HG02852 (cell line): ENCODE measurements around the gene IGFALS.

Experiments used
- ATAC-seq: cut with Tn5 transposase; IDR thresholded peaks from one replicate; pipeline ENCODE4 v1.9.1; 2021; ENCODE audit warnings: mild to moderate bottlenecking, moderate library complexity; ENCODE audit not compliant: unreplicated experiment

IGFALS gene

DNA sequence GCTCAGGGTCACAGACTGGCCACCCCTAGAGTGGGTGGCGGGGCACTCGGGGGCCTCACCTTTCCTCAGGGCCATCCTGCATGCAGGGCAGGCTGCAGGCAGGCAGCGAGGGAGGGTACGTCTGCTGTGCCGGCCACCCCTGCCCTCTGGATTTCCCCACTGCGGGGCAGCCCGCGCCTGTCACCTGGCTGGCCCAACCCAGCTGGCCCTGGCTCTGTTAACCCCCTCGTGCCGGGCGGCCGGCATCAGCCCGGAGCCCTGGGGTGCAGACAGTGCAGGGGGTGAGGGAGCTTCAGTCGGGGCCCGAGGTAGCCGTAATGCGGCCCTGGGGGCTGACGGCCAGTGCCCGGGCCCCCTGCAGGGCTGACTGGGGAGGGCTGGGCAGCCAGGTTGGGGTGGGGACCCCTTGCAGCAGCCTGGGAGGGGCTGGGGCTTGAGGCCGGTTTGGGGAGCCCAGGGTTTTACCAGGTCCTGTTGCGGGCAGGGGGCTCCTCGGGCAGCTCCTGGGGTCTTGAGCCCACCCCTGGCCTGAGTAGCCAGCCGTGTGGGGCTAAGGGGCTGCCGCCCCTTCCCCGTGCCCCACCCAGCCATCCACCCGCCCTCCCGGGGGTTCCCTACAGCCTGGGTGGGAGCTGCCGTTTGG lies at the start of gene IGFALS:
Gene IGFALS (minus strand): TSS at position 128 of the 643 bp plus-strand sequence. CDS start 53 bp downstream, at position 75.
- ATAC-seq: no peak

DNA sequence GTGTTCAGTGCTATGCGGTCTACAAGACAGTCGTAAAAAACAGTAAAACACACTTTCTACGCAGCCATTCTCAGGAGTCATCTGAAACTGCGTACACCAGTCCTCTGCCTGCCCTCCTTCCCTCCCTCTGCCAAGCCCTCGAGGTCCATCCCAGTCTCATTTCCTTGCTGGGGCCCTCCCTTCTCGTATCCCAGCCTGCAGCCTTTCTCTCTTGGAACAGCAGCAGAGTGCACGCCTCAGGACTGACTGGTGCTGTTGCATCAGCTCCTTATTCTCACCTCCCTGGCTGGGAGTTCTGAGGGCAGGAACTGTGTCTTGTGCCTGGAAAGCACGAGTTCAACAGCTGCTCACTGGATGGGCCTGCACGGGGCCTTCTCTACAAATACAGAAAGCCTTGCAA lies 46.0 kb upstream of the IGFALS start:
- ATAC-seq: no peak

DNA sequence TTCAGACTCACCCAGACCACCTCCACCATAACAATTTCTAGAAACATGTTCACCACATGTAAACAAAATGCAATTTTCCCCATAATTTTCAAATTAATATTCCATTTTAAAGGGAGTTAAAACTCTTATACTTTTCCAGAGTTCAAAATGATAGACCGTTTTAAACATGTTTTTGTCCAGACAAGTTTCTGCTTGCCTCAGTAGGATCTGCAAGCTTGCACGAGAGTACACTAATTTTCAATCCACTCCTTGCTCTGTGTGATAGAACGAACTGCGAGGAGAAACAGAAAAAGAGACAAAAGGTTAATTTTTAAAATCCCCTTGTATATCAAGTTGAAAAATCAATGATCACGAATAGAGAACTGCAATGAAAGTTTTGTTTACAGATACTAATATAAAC lies 40.6 kb upstream of the IGFALS start:
- ATAC-seq: no peak

DNA sequence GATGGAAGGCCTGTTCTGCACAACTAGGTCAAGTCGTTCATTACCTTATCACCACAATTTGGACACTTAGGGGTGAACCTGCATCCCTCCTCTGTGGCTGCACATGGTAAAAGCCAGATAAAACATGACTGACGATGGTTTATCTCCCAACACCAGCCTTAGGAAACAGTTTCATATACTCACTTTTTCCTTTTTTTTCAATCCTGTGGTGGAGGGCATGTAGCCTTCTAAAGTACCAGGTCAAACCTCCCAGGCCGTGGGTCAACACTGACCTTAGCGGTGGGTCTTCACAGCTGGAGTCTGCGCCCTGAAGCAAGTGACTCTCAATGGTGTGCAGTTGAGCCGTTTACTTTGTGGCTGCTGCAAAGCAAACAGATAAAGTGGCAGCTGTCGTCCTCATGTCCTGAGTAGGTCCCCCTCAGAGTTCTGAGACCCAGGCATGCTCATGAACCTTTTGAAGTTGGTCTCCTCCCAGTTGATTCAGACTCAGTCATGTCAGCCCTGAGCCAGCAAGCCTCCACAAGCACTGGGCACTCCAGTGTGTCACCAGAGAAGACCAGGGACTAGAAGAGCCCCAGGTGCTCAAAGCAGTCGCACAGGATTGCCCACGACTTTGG lies 39.4 kb upstream of the IGFALS start:
- no peak for ATAC-seq

DNA sequence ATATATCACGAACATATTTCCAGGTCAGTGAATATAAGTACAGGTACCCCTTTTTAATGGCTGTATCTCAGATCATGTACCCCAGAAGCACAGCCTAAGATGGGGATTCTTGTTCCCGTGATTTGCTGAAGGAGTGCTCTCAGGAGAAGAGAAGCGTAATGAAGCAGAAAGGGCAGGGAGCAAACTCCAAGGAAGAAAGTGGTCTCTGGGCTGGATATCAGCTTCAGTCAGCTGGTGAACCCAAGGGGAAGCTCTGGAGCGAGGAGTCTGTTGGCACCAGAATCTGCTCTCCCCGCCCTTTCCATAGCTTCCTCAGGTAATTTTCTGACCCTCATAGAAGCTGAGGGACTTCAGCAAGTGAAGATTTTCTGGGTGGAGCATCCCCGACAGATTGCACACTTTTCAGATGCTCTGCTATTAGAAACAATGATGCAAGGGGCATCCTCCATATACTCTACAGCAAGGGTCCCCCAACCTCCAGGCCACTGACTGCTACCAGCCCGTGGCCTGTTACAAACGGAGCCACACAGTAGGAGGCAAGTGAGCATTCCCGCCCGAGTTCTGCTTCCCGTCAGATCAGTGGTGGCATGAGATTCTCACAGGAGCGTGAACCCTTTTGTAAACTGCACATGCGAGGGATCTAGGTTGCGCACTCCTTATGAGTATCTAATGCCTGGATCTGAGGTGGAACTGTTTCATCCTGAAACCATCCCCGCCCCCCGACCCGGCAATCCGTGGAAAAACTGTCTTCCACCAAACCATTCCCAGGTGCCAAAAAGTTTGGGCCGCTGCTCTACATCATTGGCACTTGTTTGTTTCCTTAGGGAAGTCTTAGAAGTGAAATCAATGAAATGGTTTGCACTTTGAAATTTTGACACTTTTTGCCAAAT lies 37.9 kb upstream of the IGFALS start:
- ATAC-seq: no peak

DNA sequence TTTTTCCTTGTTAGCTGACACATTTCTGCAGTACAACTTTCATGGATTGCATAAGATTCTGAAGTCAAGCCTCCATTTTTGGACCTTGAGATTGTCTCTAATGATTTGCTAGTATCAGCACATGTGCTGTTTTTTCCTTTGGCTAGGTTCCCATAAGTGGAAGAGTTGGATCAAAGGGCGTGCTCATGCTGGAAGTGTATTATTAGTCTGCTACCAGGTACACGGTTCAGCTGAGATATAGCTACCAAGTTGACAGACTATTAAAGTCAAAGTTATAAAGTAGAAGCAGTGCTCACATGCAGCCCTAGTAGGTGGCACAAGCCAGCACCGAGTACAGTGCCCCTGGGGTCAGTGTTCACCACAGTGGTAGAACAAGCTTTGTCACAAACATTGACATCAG lies 36.7 kb upstream of the IGFALS start:
- ATAC-seq: no peak

DNA sequence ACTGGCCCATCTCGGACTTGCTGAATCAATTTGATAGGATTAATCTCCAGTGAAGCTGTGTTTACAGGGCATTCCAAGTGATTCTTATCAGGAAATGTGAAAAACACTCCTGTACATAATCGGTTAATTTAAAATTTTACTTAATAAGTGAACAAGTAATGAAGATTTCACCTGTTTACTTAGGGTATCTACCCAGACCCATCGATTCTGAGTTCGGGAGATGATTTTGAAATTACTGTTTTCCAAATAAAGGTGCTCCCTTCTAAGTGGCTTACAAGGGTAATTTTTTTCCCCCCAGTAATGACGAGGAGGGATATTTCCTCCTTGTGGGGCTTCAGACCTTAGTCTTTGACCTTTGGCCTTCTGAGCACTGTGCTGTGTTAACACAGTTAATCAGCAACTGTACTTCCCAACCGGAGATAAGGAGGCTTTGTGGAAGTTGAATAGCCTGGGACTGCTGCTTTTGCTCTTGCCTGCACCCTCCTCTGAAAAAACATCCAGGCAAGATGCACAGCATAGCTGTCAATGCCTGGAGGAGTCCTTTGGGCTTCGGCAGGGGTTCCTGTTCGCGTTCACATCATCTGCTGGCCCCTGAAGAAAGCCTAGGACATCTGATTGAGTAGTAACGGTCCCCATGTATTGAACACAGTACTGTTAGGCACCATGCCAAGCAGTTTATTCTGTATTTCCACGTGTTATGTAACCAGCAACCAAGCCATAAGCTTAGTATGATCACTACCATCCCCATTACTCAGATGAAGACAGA lies 35.3 kb upstream of the IGFALS start:
- no peak for ATAC-seq

DNA sequence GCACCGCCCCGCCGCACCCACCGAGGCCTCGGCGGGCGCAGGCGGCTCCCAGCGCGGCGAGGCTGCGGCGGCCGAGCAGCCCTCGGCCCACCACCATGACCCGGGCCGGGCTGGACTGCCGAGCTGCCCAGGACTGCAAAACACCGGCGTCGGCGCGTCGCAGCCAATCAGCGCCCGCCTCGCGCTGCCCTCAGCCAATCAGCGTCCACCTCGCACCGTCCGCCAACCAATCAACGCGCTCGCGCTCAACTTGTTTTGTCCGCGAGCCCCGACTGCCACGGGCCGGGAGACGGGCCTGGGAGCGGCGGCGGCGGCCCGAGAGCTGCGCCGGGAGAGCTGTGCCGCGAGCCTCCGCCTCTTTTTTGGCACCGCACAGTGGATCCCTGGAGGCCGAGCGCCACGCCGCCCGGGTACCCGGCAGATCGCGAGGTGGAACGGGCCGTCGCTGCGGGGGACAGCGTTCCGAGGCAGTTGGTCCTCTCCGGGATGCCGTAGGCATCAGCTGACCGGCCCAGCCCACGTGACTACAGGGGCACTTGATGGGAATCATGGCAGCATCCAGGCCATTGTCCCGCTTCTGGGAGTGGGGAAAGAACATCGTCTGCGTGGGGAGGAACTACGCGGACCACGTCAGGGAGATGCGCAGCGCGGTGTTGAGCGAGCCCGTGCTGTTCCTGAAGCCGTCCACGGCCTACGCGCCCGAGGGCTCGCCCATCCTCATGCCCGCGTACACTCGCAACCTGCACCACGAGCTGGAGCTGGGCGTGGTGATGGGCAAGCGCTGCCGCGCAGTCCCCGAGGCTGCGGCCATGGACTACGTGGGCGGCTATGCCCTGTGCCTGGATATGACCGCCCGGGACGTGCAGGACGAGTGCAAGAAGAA lies 33.4 kb upstream of the IGFALS start, which contains the start of the genes FAHD1 and HAGH:
Gene FAHD1 (plus strand): TSS at position 516 of the 883 bp plus-strand sequence. CDS start 33 bp downstream, at position 549.
Gene HAGH (minus strand): TSS at position 135 of the 883 bp plus-strand sequence. CDS start 38 bp downstream, at position 97.
- peak; percentile 79 for ATAC-seq

DNA sequence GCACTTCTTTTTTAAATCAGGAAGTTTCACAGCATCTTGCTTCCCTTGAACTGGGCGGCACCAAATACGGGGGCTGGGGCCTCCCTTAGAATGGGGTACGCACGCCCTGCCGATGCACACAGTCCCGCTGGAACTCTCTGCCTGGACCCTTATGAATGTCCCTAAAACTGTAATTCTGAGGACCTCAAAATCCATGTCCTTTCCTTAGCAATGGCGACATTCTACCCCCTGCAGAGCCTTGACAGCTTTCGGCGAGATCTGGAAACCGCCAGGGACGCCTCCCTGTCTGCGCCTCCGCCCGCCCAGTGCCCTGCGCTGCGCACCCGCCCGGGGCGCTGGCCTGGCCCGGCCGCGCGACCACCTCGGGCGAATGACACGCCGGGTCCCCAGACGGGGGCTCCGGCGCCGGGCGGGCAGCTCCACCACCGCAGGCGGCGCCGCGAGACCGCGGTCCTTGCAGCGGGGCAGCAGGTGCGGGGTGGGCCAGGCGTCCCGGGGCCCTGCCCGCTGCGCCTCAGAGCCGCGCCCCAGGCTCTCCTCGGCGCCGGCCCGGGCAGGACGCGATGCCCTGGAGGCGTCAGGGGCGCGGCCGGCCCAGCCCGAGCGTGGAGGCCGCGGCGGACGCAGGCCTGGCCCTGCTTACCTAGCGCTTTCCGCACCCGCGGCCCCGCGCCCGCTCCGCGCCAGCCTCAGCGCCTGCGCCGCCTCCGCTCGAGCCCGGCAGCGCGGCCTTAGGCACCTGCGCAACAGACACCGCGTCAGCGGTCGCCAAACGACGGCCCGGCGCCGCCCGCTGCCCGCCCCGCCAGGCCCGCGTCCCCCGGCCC lies 32.6 kb upstream of the IGFALS start:
- ATAC-seq: peak; percentile 61

DNA sequence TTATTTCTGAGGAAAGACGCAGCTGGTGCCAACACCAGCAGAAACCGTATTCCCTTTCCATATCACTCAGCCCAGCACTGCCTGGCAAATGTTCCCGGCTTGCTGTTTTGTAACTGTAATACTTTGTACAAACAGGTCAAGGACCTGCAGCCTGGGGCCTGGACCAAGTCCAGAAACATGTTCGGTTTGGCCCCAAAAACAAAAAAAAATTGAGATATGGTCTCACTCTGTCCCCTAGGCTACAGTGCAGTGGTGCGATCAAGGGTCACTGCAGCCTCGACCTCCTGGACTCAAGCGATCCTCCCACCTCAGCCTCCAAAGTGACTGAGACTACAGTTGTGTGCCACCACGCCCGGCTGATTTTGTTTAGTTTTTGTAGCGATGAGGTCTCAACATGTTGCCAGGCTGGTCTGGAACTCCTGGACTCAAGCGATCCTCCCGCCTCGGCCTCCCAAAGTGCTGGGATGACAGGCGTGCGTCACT lies 31.9 kb upstream of the IGFALS start:
- no peak for ATAC-seq

DNA sequence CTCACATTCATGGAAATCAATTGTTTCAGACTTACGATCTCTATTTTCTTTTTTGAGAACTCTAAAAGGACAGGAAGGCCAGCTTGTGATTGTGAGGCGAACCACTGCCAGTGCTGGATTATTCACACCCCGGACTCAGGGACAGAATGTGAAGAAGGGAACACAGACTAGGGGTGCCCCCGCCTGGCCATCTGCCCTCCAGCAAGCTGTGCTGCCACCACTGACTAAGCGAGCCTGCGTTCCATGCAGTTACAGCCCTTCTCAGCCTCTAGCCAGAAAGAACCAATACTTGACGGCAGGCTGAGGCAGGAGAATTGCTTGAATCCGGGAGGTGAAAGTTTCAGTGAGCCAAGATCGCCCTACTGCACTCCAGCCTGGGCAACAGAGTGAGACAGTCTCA lies 30.3 kb upstream of the IGFALS start:
- no peak for ATAC-seq

DNA sequence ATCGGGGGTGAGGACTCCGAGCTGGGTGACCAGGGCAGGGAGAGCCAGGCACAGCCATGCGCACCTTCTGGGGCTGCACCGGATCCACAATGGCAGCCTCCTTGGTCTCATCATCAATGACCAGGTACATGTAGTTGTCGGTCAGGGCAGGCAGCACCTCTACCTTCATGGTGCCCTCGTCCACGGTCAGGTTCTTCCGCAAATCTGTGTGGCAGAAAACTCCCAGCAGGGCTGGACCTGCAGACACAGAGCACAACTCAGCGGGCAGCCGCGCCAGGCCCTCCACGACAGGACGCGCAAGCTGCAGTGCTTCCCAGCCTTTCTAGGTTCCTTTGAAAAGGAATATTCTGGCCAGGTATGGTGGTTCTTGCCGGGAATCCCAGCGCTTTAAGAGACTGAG lies 29.3 kb upstream of the IGFALS start:
- no peak for ATAC-seq

DNA sequence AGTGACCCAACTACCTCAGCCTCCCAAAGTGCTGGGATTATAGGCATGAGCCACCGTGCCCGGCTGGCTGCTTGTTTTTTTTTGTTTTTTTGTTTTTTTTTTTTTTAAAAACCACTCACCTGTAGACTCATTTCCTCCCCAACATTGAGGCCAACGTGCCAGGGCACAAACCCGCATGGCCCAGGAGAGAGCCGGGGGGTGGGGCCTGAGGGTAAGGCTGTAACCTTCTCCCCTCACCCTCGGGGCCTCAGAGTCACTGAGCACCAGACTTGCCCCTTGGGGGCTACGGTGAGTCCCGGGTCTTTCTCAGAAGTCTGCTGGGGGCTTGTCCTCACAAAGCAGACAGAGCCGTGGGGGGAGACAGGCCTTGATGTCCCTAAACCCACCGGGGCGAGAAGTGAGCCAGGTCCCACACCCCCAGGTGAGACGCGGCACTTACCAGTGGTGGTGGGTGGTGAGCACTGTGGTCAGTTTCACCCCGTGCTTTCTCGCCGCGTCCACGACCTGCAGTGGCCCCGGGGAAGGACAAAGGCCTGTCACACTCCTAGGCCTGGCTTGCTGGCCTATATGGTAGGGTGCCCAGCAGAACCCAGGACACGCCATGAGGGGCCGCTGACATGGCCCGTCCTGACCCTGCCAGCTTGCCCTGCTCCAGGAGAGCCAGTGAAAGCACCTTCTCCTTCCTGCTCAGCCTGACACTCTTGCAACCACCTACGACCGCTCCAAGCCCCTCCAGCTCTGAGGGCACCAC lies 28.5 kb upstream of the IGFALS start:
- no peak for ATAC-seq

DNA sequence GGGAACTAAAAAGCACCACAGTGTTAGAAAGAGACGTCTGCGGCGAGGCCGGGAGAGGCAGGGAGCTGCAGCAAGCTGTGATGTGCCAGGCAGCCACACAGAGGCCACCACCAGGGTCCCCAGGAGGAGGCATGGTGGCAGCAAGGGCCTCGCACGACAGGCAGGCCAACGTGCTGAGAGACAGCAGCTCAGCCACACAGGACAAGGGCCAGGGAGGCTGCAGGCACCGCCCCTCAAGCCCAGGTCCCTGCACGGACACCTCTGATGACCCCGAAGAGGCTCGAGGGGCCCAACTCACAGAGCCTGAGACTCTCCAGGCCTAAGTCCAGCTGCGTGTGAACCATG lies 27.4 kb upstream of the IGFALS start:
- ATAC-seq: no peak

DNA sequence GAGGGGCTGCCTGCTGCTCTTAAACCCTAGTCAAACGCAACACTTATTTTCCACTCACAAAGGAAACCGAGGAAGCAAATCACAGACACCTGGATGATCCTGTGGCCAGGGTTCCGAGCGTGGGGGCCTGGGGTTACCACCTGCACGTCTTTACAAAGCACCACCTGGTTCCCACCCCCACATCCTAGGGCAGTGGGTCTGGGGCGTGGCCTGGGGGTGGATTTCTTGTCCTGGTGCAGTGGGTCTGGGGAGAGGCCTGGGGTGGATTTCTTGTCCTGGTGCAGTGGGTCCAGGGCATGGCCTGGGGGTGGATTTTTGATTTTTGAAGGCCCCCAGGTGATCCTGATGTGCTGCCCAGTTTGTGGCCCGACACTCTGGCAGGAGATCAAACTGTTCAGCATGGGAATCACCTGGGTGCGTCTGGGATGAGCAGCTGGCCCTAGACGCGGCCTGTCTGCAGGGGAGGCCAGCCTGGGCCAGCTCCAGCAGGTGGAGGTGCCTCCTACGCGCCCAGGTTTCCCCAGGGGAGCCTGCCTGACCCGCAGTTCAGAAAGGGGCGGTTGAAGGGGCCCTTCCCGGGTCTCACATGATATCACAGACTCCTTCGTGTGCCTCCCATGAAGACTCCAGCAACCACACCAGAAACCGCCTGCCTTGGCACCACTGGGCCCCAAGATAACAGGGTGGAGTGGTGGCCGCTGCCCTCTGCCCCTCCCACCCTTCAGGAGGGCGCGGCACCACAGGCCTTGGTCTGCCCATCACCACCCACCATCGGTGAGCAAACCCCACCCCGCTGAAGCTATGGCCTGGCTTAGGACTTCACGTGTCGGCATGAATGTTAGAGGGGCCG lies 26.8 kb upstream of the IGFALS start:
- no peak for ATAC-seq

DNA sequence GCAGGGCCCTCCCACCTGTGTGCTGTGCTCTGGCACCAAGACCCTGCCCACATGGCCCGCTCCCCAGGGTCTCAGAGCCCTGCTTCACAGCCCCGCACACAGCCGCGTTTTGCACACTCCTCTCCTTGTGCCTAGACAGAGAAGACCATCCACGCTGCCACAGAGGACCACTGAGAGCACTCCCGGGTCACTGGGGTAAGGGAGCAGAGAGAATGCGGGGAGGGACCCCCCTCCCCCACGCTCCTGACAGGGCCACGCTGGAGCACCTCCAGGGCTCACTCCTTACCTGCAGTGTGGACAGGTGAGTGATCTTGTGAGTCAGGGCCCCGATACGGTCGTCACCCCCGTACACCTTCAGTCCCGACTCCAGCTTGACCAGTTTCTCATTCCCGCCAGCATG lies 26.1 kb upstream of the IGFALS start:
- no peak for ATAC-seq

DNA sequence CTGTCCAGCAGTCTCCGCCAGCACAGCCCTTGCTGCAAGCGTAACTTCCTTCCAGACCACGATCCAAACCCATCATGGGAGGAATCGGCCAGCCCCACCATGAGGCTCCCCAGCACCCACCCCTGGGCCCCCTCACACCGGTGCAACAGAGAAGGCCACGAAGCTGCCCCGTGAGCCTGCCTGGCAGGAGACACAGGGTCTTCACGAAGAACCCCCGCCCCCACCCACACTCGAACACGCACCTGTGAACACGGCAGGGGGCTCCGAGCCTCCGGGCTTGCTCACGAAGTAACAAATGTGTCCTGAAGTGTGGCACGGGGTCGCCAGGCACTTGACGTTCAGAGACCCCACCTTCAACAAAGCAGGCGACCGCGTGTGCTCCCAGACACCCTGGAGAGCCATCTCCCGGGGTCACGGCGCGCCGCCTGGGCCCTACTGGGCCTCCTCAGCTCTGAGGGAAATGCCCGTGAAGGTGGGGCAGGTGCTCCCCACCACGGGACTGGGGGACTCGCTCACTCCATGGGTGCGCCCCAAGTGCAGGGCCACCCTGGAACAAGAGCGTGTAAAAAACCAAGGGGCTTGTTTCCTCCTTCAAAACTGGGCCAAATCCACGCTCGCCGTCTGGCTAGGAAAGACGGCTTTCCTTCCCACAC lies 25.5 kb upstream of the IGFALS start:
- ATAC-seq: no peak
